ENCODE data around the gene TKT.

The TKT gene

GRCh38 chr3:53248161-53248560 is 7.7 kb downstream of the TKT start:
- TF ChIP-seq POLR2AphosphoS5 (IDR thresholded peaks at IDR 0.05; ENCODE audit: low read depth, low read length) = no peak
- TF ChIP-seq TAF1 (IDR thresholded peaks at IDR 0.05; ENCODE audit: borderline replicate concordance, low read depth, low read length) = no peak
- no peak for TF ChIP-seq POLR2A (IDR thresholded peaks at IDR 0.05; ENCODE audit: low read depth, low read length)
- FAIRE-seq (no peak), DNase-seq (ENCODE audit: insufficient read length) (no peak)

GRCh38 chr3:53247619-53248018 is 8.2 kb downstream of the TKT start:
- DNase-seq (ENCODE audit: insufficient read length) (no peak), FAIRE-seq (peak; percentile 44)
- TF ChIP-seq POLR2A (IDR thresholded peaks at IDR 0.05; ENCODE audit: low read depth, low read length) = no peak
- no peak for TF ChIP-seq POLR2AphosphoS5 (IDR thresholded peaks at IDR 0.05; ENCODE audit: low read depth, low read length)
- no peak for TF ChIP-seq TAF1 (IDR thresholded peaks at IDR 0.05; ENCODE audit: borderline replicate concordance, low read depth, low read length)

GRCh38 chr3:53244271-53244670 is 11.6 kb downstream of the TKT start:
- FAIRE-seq = no peak
- no peak for TF ChIP-seq TAF1 (IDR thresholded peaks at IDR 0.05; ENCODE audit: borderline replicate concordance, low read depth, low read length)
- TF ChIP-seq POLR2A (IDR thresholded peaks at IDR 0.05; ENCODE audit: low read depth, low read length) = no peak
- no peak for TF ChIP-seq POLR2AphosphoS5 (IDR thresholded peaks at IDR 0.05; ENCODE audit: low read depth, low read length)

GRCh38 chr3:53243785-53244184 is 12.0 kb downstream of the TKT start:
- FAIRE-seq (no peak), DNase-seq (ENCODE audit: insufficient read length) (no peak)
- TF ChIP-seq POLR2AphosphoS5 (IDR thresholded peaks at IDR 0.05; ENCODE audit: low read depth, low read length) (no peak), POLR2A (IDR thresholded peaks at IDR 0.05; ENCODE audit: low read depth, low read length) (no peak), TAF1 (IDR thresholded peaks at IDR 0.05; ENCODE audit: borderline replicate concordance, low read depth, low read length) (no peak)

More at GRCh38 chr3:53244271-53244670, 11.6 kb downstream of the TKT start:
- DNase-seq (ENCODE audit: insufficient read length) = no peak

DNA sequence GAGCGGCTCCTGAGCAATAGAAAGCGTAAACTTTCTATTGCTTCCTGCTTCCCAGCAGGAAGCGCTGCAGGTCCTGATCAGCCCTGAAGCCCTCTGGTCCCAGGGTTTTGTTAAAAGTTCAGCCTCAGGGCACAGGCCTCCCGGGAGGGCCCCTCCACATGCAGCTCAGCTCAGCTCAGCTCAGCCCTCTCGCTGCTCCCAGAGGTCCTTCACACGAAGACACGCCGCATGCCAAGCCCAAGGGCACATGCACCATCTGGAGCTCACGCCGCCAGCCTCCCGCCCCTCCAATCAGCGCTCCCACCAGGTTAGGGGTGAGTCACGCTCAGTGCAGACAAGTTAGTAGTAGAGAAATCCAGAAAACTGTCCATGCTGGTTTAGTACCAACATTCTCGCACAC is 12.7 kb downstream of the TKT start:
- FAIRE-seq (no peak), DNase-seq (ENCODE audit: insufficient read length) (no peak)
- TF ChIP-seq POLR2AphosphoS5 (IDR thresholded peaks at IDR 0.05; ENCODE audit: low read depth, low read length) = no peak
- no peak for TF ChIP-seq TAF1 (IDR thresholded peaks at IDR 0.05; ENCODE audit: borderline replicate concordance, low read depth, low read length)
- no peak for TF ChIP-seq POLR2A (IDR thresholded peaks at IDR 0.05; ENCODE audit: low read depth, low read length)

DNA sequence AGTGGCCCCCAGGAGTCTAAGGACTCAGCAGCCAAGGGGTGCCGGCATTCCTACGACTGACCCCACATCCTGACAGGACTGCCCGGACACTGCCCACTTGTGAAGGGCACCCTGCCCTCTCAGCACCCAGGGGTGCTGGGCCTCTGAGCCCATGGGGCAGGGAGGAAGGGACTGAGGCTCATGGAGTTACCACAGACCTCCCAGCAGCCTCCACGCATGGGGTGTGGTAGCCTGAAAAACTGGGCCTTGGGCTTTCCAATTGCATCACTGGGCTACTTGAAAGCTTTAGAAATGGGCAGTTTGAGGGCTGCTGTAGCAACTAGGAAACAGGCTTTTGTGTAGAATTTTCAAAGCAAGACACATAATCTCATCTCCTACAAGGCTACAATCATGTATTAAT is 13.2 kb downstream of the TKT start:
- FAIRE-seq (no peak), DNase-seq (ENCODE audit: insufficient read length) (no peak)
- TF ChIP-seq TAF1 (IDR thresholded peaks at IDR 0.05; ENCODE audit: borderline replicate concordance, low read depth, low read length) = no peak
- no peak for TF ChIP-seq POLR2AphosphoS5 (IDR thresholded peaks at IDR 0.05; ENCODE audit: low read depth, low read length)
- TF ChIP-seq POLR2A (IDR thresholded peaks at IDR 0.05; ENCODE audit: low read depth, low read length) = no peak

DNA sequence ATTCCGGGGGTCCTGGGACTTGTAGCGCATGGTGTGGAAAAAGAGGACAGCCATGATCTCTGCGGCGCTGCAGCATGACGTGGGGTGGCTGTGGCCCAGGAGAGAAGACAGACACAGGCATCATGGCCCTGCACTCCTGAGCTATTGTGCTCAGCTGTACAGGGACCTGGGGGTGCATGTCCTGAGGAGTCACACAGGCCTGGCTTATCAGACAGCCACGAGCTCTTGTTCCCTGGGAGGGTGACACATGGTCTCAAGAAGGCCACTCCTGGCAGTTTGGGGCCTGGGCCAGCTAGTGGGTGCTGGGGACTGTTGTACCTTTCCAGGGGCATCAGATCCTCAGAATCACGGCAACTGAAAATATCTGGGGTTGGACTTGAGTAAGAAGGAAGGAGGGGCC is 13.7 kb downstream of the TKT start:
- DNase-seq (ENCODE audit: insufficient read length) (no peak), FAIRE-seq (no peak)
- no peak for TF ChIP-seq TAF1 (IDR thresholded peaks at IDR 0.05; ENCODE audit: borderline replicate concordance, low read depth, low read length)
- TF ChIP-seq POLR2A (IDR thresholded peaks at IDR 0.05; ENCODE audit: low read depth, low read length) = no peak

- TF ChIP-seq POLR2AphosphoS5 (IDR thresholded peaks at IDR 0.05; ENCODE audit: low read depth, low read length) = no peak
- TF ChIP-seq POLR2A (IDR thresholded peaks at IDR 0.05; ENCODE audit: low read depth, low read length) = no peak
- no peak for TF ChIP-seq TAF1 (IDR thresholded peaks at IDR 0.05; ENCODE audit: borderline replicate concordance, low read depth, low read length)
- FAIRE-seq (no peak), DNase-seq (ENCODE audit: insufficient read length) (no peak)
These were observed 14.5 kb downstream of the TKT start for GRCh38 chr3:53240989-53241972.

DNA sequence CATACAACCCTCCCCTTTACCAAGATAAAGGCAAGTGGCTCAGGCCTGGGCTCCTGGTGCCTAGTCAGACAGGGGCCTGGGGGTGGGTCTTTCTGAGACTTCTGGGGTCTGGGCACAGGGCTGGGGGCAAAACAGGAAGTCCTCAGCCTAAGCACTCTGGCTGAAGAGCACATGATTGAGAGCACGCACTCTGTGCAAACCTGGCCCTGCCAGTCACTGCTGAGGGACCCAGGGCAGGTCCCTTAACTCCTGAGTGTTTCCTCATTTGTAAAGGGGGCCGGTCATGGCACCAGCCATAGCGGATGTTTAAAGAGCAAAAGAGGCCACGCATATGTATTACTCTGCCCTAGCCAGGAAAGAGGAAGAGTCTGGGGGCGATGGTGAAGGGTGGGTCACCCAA is 16.0 kb downstream of the TKT start:
- no peak for TF ChIP-seq POLR2A (IDR thresholded peaks at IDR 0.05; ENCODE audit: low read depth, low read length)
- TF ChIP-seq POLR2AphosphoS5 (IDR thresholded peaks at IDR 0.05; ENCODE audit: low read depth, low read length) = 0 out of 2 replicates have a peak, but pooled peaks have one; percentile 16
- no peak for DNase-seq (ENCODE audit: insufficient read length)
- FAIRE-seq = no peak

DNA sequence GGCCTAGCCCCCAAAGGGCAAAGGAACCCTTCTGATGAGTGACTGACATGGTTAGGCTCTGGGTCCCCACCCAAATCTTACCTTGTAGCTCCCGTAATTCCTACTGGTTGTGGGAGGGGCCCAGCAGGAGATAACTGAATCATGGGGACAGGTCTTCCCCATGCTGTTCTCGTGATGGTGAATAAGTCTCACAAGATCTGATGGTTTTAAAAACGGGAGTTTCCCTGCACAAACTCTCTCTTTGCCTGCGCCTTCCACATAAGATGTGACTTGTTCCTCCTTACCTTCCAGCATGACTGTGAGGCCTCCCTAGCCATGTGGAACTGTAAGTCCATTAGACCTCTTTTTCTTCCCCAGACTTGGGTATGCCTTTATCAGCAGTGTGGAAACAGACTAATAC is 16.9 kb downstream of the TKT start:
- TF ChIP-seq POLR2AphosphoS5 (IDR thresholded peaks at IDR 0.05; ENCODE audit: low read depth, low read length) (no peak), TAF1 (IDR thresholded peaks at IDR 0.05; ENCODE audit: borderline replicate concordance, low read depth, low read length) (no peak), POLR2A (IDR thresholded peaks at IDR 0.05; ENCODE audit: low read depth, low read length) (no peak)
- no peak for FAIRE-seq
- DNase-seq (ENCODE audit: insufficient read length) = no peak

DNA sequence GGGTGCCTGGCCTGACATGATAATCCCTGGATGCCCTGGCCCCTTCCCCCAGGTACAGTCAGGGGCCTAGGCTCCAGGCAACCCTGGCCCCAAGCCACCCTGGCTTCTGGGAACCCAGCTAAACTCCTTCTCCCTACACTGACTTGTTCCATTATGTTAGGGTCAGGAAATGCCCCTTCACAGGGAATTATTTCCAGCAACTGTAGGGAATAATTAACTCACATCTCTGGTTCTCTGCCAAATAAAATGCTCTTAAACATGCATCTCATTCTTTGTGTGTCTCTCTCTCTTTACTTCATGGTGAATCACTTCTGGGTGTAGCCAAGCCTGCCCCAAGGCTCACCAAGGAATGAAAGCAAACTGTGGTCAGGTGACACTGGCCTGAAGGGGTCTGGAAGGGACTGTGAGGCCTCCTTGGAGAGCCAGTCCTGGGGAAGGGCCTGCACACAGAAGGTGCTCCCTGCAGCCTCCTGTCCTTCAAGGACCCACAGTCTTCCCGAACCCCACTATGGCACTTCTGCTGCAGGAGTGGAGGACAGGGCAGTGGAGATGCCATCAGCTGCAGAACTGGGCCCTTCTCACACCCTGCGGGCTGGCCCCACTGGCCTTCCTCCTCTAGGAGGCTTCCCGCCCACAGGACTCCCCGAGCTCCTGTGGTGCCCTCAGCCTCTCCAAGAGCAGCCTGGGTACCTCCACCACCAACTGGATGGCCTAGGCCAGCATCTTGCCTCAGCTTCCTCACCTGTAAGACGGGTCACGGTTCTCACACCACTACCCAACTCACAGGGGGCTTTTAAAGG is 17.6 kb downstream of the TKT start:
- FAIRE-seq (no peak), DNase-seq (ENCODE audit: insufficient read length) (no peak)

More for the DNA sequence above, 17.6 kb downstream of the TKT start:
- no peak for TF ChIP-seq POLR2AphosphoS5 (IDR thresholded peaks at IDR 0.05; ENCODE audit: low read depth, low read length)
- no peak for TF ChIP-seq TAF1 (IDR thresholded peaks at IDR 0.05; ENCODE audit: borderline replicate concordance, low read depth, low read length)
- no peak for TF ChIP-seq POLR2A (IDR thresholded peaks at IDR 0.05; ENCODE audit: low read depth, low read length)
